Stimulated activated naive CD4-positive, alpha-beta T cell treated with Interleukin-2 at 50 U/mL for 16 hours (primary cell): Measurements from ENCODE around the gene MYH6.
A peak's percentile ranks its signal among the peaks of the same experiment; 100 is the strongest.

ENCODE experiments used
- DNase-seq: peaks from one replicate; lab custom pipeline; 2025; lab: John Stamatoyannopoulos, UW

Gene MYH6

GRCh38 chr14:23355871-23356435, 52.1 kb downstream of the MYH6 start:
- DNase-seq: no peak

DNA sequence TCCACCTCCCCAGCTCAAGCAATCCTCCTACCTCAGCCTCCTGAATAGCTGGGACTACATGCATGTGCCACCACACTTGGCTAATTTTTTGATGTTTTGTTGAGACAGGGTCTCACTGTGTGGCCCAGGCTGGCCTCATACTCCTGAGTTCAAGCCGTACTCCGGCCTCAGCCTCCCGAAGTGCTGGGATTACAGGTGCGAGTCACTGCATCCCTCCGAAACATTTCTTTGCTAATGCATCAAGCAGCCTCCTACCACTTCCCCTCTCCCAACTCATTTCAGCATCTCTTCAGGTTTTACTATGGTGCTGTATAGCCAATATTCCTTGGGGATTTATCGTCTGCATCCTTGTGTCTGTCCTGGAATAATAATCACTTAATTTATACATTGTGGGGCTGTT, 53.1 kb downstream of the MYH6 start:
- no peak for DNase-seq

DNA sequence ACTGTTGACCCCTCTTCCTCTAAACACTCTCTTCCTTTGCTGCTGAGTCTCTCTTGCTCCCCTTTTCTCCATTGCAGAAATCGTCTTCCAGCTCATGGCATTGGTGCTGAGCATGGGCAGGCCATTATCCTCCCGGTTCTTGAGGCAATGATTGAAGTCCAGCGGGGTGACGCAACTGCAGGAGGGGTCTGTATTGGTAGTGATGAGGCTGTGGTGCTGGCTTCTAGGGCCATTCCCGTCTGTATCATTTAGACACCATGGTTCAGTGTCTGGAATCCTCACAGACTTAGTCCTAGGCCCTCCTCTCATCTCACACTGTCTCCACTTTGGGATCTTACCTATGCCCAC, 54.7 kb downstream of the MYH6 start:
- no peak for DNase-seq

- DNase-seq: peak; percentile 36
These were observed 55.3 kb downstream of the MYH6 start, which contains the start of gene SLC22A17 for GRCh38 chr14:23352506-23353432. TSS of gene SLC22A17 (minus strand) at chr14:23352887.

DNA sequence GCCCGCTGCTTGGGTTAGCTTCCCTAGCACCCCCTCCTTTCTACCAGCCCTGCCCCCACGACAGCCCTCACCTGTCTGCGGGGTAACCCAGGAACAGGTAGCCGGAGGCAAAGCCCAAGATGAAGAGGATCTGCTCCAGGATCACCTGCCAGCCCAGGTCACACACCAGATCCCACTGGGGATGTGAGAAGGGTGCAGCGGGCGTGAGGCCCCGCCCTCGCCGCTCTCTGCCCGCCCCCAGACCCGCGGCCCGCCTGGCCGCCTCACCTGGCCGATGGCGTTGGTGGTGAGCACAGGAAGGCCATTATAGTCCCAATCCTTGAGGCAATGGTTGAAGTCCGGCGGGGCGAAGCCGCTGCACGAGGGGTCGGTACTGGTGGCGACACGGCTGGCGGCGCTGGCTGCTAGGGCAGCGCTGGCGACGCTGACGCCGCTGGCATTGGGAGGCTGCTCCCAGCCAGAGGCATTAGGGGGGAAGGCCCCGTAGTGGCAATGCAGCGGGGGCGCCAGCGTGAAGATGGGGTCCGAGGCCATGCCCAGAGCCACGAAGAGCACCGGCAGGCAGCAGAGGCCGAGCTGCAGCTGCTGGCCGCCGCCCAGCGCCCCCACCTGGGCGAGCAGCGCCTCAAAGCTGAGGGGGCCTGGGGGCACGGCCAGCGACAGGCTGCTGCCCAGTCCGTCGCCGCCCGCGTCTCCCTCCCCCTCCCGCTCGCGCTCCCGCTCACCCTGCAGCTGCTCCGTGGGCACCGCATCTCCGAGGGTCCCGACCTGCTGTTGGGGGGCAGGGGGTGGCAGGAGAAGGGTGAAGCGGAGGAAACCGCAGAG, 56.2 kb downstream of the MYH6 start:
- DNase-seq: no peak

- DNase-seq: no peak
These were observed 58.8 kb downstream of the MYH6 start for GRCh38 chr14:23349156-23349845.

GRCh38 chr14:23348297-23348655, 59.8 kb downstream of the MYH6 start:
- DNase-seq: no peak

GRCh38 chr14:23347406-23348296, 60.4 kb downstream of the MYH6 start:
- no peak for DNase-seq

DNA sequence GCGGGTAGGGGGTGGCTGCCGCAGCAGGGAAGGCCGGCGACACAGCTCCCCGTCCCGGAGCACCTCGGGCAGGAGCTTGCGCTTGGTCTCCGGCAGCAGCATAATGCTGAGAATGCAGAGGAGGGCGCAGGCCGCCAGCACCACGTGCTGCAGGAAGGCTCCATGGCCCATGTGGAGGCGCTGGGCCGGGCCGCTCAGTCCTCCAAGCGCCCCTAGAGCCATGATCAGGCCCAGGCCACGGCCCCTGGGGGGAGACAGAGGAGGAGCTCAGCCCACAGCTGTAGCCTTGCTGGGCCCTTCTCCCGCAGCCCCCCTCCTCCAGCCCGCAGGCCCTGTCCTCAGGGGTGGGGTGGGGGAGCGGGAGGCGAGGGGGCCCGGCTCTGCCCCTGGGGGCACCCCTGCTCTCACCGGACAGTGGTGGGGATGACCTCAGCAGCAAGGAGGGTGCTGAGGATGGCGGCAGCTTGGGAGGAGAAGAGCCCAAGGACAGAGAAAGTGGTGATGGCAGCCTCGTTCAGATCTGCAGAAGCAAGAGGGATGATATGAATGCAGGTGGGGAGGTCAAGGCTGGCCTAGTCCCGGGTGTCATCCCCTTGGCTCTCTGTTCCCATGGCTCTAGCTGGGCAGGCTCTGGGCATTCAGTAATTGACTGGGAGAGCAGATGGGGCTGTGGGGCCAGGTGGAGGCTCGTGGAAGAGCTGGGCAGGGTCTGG, 61.2 kb downstream of the MYH6 start:
- DNase-seq: no peak

GRCh38 chr14:23345987-23346692, 61.9 kb downstream of the MYH6 start:
- DNase-seq: no peak

DNA sequence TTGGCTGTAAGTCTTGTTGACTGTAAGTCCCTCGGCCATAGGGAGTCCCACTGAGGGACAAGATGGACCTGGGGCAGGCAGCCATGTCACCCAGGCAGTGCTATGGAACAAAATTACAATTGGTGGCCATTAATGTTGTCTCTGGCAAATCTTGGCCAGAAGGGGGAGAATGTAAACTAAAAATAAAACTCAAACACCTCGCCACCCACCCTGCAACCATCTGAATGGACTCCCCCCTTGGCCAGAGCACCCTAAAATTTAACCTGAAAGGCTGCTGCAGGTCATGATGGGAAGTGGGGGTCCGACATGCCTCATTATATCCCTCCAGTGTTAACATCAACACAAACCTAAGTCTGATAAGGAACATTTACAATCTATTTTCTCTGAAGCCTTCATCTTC, 63.6 kb downstream of the MYH6 start:
- no peak for DNase-seq

- no peak for DNase-seq
These were observed 68.4 kb downstream of the MYH6 start for GRCh38 chr14:23339506-23340268.

DNA sequence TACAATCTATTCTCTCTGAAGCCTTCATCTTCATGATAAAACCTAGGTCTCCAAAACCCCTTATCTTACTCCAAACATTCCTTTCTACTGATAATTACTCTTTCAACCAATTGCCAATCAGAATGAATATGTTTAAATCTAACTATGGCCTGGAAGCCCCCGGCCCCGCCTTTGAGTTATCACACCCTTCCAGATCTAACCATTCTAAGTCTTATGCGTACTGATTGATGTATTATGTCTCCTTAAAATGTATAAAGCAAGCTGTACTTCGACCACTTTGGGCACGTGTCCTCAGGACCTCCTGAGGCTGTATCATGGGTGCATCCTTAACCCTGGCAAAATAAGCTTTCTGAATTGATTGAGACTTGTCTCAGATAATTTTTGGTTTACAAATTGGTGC, 72.5 kb downstream of the MYH6 start:
- DNase-seq: no peak
